Keratinocyte (primary cell): ENCODE results near the gene CMTM7.

Experiments
- EZH2 ChIP-seq: IDR thresholded peaks from one replicate; pipeline ENCODE4 v1.6.1; 2012; ENCODE audit warnings: inconsistent platforms, mild to moderate bottlenecking, low read length, moderate library complexity
- TF ChIP-seq, protein P1 (sequence below), 3 experiments: IDR thresholded peaks in 1 of 3; conservative IDR thresholded peaks in 1 of 3; optimal IDR thresholded peaks in 1 of 3; 2 replicates in 2 of 3; 3 replicates in 1 of 3; pipeline versions ENCODE3 to v1.5.1; 2011; ENCODE audit warnings: low read length in 3 of 3, mild to moderate bottlenecking in 3 of 3, moderate library complexity in 2 of 3, control low read depth in 1 of 3, inconsistent platforms in 1 of 3; ENCODE audit not compliant: insufficient read depth in 2 of 3; ENCODE audit errors: extremely low read depth in 1 of 3

DNA sequence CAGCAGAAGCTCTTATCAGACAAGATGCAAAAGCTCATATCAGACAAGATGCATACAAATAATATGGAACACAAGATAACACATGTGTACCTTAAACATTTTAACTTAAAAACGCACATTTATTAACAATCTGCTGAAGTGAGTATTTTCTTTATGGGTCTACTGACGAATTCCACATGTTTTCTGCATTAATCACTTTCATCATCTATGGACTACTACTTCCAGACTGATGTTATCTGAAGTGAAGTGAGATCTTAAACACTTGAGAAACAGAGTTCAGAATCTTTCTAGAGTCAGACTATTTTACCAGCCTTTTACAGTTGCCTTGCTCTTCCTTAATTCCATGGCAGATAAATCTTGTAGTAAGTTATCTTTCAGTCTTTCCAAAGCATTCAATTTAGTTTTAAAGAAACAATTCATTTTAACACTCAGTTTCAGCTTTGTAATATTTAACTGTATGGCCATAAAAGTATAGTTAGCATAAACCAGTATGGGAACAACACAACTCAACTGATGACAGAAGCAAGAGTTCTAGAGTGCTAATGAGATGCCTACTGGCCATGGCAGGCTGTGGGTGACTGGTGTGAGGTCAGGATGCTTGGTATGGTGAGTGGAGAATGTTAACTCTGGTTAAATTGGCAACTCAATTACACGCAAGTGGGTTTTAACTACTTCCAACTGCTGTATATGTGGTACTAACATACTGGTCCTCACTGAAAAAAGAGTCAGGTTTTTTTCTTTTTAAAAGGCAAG lies 101.2 kb downstream of the CMTM7 start:
- TF ChIP-seq, protein P1, sequence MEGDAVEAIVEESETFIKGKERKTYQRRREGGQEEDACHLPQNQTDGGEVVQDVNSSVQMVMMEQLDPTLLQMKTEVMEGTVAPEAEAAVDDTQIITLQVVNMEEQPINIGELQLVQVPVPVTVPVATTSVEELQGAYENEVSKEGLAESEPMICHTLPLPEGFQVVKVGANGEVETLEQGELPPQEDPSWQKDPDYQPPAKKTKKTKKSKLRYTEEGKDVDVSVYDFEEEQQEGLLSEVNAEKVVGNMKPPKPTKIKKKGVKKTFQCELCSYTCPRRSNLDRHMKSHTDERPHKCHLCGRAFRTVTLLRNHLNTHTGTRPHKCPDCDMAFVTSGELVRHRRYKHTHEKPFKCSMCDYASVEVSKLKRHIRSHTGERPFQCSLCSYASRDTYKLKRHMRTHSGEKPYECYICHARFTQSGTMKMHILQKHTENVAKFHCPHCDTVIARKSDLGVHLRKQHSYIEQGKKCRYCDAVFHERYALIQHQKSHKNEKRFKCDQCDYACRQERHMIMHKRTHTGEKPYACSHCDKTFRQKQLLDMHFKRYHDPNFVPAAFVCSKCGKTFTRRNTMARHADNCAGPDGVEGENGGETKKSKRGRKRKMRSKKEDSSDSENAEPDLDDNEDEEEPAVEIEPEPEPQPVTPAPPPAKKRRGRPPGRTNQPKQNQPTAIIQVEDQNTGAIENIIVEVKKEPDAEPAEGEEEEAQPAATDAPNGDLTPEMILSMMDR (optimal IDR thresholded peaks at IDR 0.05 in 1 of 3, IDR thresholded peaks at IDR 0.05 in 1 of 3, conservative IDR thresholded peaks at IDR 0.05 in 1 of 3; ENCODE audit: extremely low read depth in 1 of 3, insufficient read depth in 2 of 3, low read length in 3 of 3), result no peak
- no peak for TF ChIP-seq EZH2
